ENCODE results near the gene PLD4. TPM values are rescaled to one million over a fixed set of nuclear protein-coding genes. Genes with fewer than 3 reads are reported as not detected.

The PLD4 gene
- total RNA-seq, 1 experiment from 2014 or later = 0.15 TPM

- no TSS peak for BruUV-seq (replicated peaks)
- ChIA-PET CTCF (interaction anchor here (1.8 kb wide), 2 partner anchors 72 to 73 kb away, joined by 8 to 18 read pairs; no protein-coding TSS in a partner anchor), POLR2A (interaction anchor here (0.6 to 1.3 kb wide), 4 partner anchors 11 to 1494 kb away, joined by 3 to 10 read pairs (median 4); partner anchors contain the start of gene CLBA1)
- in situ Hi-C loops (cut with HindIII; ENCODE audit: low pct_unique_long_range_greater_than_20kb, low sequenced_read_pairs) (no loop called here), intact Hi-C loops (cut with micrococcal nuclease; ENCODE audit: unreplicated experiment) (loop anchor here (5.0 kb wide), 1 partner anchor 74 kb away; no protein-coding TSS in a partner anchor)
- H3K36me3 ChIP-seq (ENCODE audit: control insufficient read depth, insufficient read depth, low read length) = peaks cover 2% of the 10 kb centered on the region; the same call in 1 of the 2 replicates
- H3K27ac ChIP-seq (ENCODE audit: low read length) = peak overlapping the region; percentile 93
- DNase-seq (ENCODE audit: low read depth, low spot score) (no peak), ATAC-seq (peak; percentile 54)
- H3K4me1 ChIP-seq (ENCODE audit: control insufficient read depth, insufficient read depth, low read length) = peaks cover 54% of the 10 kb centered on the region
- no peaks in the 10 kb centered on the region for H3K9me3 ChIP-seq (ENCODE audit: control insufficient read depth, insufficient read depth, low read depth, low read length)
- TF ChIP-seq POLR2AphosphoS5 (IDR thresholded peaks at IDR 0.05; ENCODE audit: low read depth, low read length) (peak; percentile 49; the same call in 1 of the 2 replicates), CTCF (IDR thresholded peaks at IDR 0.05) (no peak), TCF7L2 (IDR thresholded peaks at IDR 0.05; ENCODE audit: low read depth, low read length) (no peak), SIN3A (IDR thresholded peaks at IDR 0.05; ENCODE audit: borderline replicate concordance, insufficient read depth, low read depth, low read length) (peak; percentile 20; the same call in 1 of the 2 replicates)
- TF ChIP-seq, protein P1, sequence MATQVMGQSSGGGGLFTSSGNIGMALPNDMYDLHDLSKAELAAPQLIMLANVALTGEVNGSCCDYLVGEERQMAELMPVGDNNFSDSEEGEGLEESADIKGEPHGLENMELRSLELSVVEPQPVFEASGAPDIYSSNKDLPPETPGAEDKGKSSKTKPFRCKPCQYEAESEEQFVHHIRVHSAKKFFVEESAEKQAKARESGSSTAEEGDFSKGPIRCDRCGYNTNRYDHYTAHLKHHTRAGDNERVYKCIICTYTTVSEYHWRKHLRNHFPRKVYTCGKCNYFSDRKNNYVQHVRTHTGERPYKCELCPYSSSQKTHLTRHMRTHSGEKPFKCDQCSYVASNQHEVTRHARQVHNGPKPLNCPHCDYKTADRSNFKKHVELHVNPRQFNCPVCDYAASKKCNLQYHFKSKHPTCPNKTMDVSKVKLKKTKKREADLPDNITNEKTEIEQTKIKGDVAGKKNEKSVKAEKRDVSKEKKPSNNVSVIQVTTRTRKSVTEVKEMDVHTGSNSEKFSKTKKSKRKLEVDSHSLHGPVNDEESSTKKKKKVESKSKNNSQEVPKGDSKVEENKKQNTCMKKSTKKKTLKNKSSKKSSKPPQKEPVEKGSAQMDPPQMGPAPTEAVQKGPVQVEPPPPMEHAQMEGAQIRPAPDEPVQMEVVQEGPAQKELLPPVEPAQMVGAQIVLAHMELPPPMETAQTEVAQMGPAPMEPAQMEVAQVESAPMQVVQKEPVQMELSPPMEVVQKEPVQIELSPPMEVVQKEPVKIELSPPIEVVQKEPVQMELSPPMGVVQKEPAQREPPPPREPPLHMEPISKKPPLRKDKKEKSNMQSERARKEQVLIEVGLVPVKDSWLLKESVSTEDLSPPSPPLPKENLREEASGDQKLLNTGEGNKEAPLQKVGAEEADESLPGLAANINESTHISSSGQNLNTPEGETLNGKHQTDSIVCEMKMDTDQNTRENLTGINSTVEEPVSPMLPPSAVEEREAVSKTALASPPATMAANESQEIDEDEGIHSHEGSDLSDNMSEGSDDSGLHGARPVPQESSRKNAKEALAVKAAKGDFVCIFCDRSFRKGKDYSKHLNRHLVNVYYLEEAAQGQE (IDR thresholded peaks at IDR 0.05; ENCODE audit: insufficient read depth in 1 of 2, low read depth in 2 of 2, low read length in 1 of 2) = no peak
- H3K4me3 ChIP-seq (ENCODE audit: low read depth in 2 of 2, low read length in 2 of 2) = peak overlapping the region in 1 of 2 experiments; percentile 35; a peak in 2 of 4 replicates
- H3K27me3 ChIP-seq (ENCODE audit: control insufficient read depth, insufficient read depth, low read length) = no peaks in the 10 kb centered on the region
These were observed 48.9 kb downstream of the PLD4 start for GRCh38 chr14:104973385-104974145.

DNA sequence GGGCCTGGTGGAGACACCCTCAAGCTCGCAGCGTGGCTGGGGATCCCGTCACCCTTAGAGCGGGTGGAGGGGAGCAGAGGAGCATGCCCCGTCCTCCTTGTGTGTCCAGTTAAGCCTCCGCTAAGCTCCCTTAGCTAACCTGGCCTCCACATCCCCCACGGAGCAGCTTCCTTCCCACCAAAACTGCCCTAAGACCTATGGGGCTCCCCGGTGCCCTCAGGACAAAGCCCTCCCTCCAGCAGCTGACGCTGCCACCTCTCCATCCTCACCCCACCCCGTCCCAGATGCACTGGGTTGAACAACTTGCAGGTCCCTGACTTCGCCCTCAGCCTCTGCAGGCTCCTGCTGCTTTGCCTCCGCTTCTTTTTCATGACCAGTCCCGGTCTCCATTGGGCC lies 49.5 kb downstream of the PLD4 start:
- Histone ChIP-seq H3K27me3 (ENCODE audit: control insufficient read depth, insufficient read depth, low read length) (no peaks in the 10 kb centered on the region), H3K4me3 (ENCODE audit: low read depth in 2 of 2, low read length in 2 of 2) (peak overlapping the region in 1 of 2 experiments; percentile 35; a peak in 2 of 4 replicates), H3K9me3 (ENCODE audit: control insufficient read depth, insufficient read depth, low read depth, low read length) (no peaks in the 10 kb centered on the region), H3K4me1 (ENCODE audit: control insufficient read depth, insufficient read depth, low read length) (peaks cover 55% of the 10 kb centered on the region), H3K36me3 (ENCODE audit: control insufficient read depth, insufficient read depth, low read length) (peaks cover 2% of the 10 kb centered on the region; the same call in 1 of the 2 replicates), H3K27ac (ENCODE audit: low read length) (peak overlapping the region; percentile 93)
- DNase-seq (ENCODE audit: low read depth, low spot score) = no peak
- in situ Hi-C loops (cut with HindIII; ENCODE audit: low pct_unique_long_range_greater_than_20kb, low sequenced_read_pairs) (no loop called here), intact Hi-C loops (cut with micrococcal nuclease; ENCODE audit: unreplicated experiment) (loop anchor here (5.0 kb wide), 1 partner anchor 73 kb away; no protein-coding TSS in a partner anchor)
- no TSS peak for BruUV-seq (replicated peaks)
- ChIA-PET POLR2A (interaction anchor here (0.6 to 1.3 kb wide), 2 partner anchors 11 to 308 kb away, joined by 3 to 10 read pairs; no protein-coding TSS in a partner anchor), CTCF (interaction anchor here (1.8 kb wide), 1 partner anchor 72 kb away, joined by 18 read pairs; no protein-coding TSS in a partner anchor)
- no peak for ATAC-seq
- TF ChIP-seq TCF7L2 (IDR thresholded peaks at IDR 0.05; ENCODE audit: low read depth, low read length) = no peak
- TF ChIP-seq, protein P1 (IDR thresholded peaks at IDR 0.05; ENCODE audit: insufficient read depth in 1 of 2, low read depth in 2 of 2, low read length in 1 of 2) = no peak
- no peak for TF ChIP-seq SIN3A (IDR thresholded peaks at IDR 0.05; ENCODE audit: borderline replicate concordance, insufficient read depth, low read depth, low read length)
- TF ChIP-seq CTCF (IDR thresholded peaks at IDR 0.05) = no peak
